ENCODE results near the gene CCDC154.

Gene CCDC154

GRCh38 chr16:1445518-1446203 lies 1.3 kb upstream of the CCDC154 start:
- TF ChIP-seq SIN3A (IDR thresholded peaks at IDR 0.05; ENCODE audit: borderline replicate concordance, insufficient read depth, low read length) (no peak), FOXP2 (optimal IDR thresholded peaks at IDR 0.05; ENCODE audit: borderline replicate concordance, extremely low read depth, extremely low read length, insufficient read depth) (no peak), TAF1 (IDR thresholded peaks at IDR 0.05; ENCODE audit: borderline replicate concordance, insufficient read depth, low read length) (no peak)
- TF ChIP-seq, protein P1, sequence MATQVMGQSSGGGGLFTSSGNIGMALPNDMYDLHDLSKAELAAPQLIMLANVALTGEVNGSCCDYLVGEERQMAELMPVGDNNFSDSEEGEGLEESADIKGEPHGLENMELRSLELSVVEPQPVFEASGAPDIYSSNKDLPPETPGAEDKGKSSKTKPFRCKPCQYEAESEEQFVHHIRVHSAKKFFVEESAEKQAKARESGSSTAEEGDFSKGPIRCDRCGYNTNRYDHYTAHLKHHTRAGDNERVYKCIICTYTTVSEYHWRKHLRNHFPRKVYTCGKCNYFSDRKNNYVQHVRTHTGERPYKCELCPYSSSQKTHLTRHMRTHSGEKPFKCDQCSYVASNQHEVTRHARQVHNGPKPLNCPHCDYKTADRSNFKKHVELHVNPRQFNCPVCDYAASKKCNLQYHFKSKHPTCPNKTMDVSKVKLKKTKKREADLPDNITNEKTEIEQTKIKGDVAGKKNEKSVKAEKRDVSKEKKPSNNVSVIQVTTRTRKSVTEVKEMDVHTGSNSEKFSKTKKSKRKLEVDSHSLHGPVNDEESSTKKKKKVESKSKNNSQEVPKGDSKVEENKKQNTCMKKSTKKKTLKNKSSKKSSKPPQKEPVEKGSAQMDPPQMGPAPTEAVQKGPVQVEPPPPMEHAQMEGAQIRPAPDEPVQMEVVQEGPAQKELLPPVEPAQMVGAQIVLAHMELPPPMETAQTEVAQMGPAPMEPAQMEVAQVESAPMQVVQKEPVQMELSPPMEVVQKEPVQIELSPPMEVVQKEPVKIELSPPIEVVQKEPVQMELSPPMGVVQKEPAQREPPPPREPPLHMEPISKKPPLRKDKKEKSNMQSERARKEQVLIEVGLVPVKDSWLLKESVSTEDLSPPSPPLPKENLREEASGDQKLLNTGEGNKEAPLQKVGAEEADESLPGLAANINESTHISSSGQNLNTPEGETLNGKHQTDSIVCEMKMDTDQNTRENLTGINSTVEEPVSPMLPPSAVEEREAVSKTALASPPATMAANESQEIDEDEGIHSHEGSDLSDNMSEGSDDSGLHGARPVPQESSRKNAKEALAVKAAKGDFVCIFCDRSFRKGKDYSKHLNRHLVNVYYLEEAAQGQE (IDR thresholded peaks at IDR 0.05; ENCODE audit: insufficient read depth in 1 of 2, low read depth in 2 of 2, low read length in 2 of 2): no peak

GRCh38 chr16:1444730-1445517 lies 568 bp upstream of the CCDC154 start:
- TF ChIP-seq TAF1 (IDR thresholded peaks at IDR 0.05; ENCODE audit: borderline replicate concordance, insufficient read depth, low read length): no peak
- no peak for TF ChIP-seq FOXP2 (optimal IDR thresholded peaks at IDR 0.05; ENCODE audit: borderline replicate concordance, extremely low read depth, extremely low read length, insufficient read depth)
- no peak for TF ChIP-seq POLR2AphosphoS5 (IDR thresholded peaks at IDR 0.05; ENCODE audit: low read depth, low read length)
- TF ChIP-seq SIN3A (IDR thresholded peaks at IDR 0.05; ENCODE audit: borderline replicate concordance, insufficient read depth, low read length): no peak
- TF ChIP-seq, protein P1 (IDR thresholded peaks at IDR 0.05; ENCODE audit: insufficient read depth in 1 of 2, low read depth in 2 of 2, low read length in 2 of 2): no peak

GRCh38 chr16:1443403-1443973 lies 868 bp downstream of the CCDC154 start:
- TF ChIP-seq TAF1 (IDR thresholded peaks at IDR 0.05; ENCODE audit: borderline replicate concordance, insufficient read depth, low read length) (no peak), POLR2AphosphoS5 (IDR thresholded peaks at IDR 0.05; ENCODE audit: low read depth, low read length) (no peak), SIN3A (IDR thresholded peaks at IDR 0.05; ENCODE audit: borderline replicate concordance, insufficient read depth, low read length) (no peak), FOXP2 (optimal IDR thresholded peaks at IDR 0.05; ENCODE audit: borderline replicate concordance, extremely low read depth, extremely low read length, insufficient read depth) (no peak)
- TF ChIP-seq, protein P1 (IDR thresholded peaks at IDR 0.05; ENCODE audit: insufficient read depth in 1 of 2, low read depth in 2 of 2, low read length in 2 of 2): no peak

DNA sequence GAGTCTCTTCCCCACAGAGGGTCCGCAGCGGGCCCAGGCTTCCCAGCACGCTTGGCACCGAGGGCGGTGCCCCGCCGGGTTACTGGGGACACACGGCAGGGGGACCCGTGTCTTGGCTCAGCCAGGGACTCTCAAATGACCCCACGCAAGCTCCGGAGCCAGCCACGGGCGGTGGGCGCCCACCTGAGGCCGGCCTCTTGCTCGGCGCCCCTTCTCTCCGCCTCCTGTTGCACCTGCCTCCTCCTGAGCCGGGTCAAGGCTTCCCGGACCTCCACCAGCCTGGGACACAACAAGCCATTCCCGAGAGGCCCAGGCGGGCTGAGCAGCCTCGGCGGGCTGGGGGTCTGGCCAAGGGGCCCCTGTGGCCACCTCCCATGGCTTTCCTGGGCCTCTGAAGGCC lies 1.7 kb downstream of the CCDC154 start:
- TF ChIP-seq POLR2AphosphoS5 (IDR thresholded peaks at IDR 0.05; ENCODE audit: low read depth, low read length) (no peak), FOXP2 (optimal IDR thresholded peaks at IDR 0.05; ENCODE audit: borderline replicate concordance, extremely low read depth, extremely low read length, insufficient read depth) (no peak), TAF1 (IDR thresholded peaks at IDR 0.05; ENCODE audit: borderline replicate concordance, insufficient read depth, low read length) (no peak), SIN3A (IDR thresholded peaks at IDR 0.05; ENCODE audit: borderline replicate concordance, insufficient read depth, low read length) (no peak)
- TF ChIP-seq, protein P1 (IDR thresholded peaks at IDR 0.05; ENCODE audit: insufficient read depth in 1 of 2, low read depth in 2 of 2, low read length in 2 of 2): no peak

Data from PFSK-1 (cell line).